Activated gamma-delta T cell treated with anti-CD3 and anti-CD28 coated beads, Interleukin-2, amount 50 U/mL, for 16 hours (primary cell): ENCODE measurements around the gene BPIFB6.
"Not testable (repeated sequence)": the region's sequence is repeated elsewhere in the genome, so short reads cannot be mapped to it uniquely, and the experiment has no call there.

Experiments
- DNase-seq: peaks from one replicate; pipeline ENCODE4 v3.0.0-alpha.2; 2020; ENCODE audit warnings: low read depth

The BPIFB6 gene

DNA sequence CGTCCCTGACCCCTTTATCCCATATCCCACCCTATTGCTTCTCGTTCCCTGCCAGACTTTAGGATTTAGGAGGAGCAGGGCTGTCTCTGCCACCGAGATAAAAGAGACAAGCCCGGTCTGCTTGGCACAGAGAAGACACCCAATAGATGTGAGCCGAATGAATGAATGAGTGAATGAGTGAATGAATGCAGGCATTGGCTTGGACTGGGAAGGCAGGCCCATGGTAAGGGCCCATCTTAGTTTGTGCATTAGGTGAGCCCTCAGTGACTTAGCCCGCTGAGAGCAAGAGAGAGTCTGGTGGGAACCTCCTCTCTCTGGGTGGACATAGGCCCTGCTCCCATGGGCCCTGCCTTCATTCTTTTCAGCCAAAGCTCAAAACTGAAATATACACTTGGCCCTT is 879 bp upstream of the BPIFB6 start:
- no peak for DNase-seq

GRCh38 chr20:33032555-33032954 is 1.1 kb downstream of the BPIFB6 start:
- DNase-seq: no peak

- no peak for DNase-seq
Observed at GRCh38 chr20:33033381-33033780, 1.9 kb downstream of the BPIFB6 start.

GRCh38 chr20:33034115-33034514 is 2.7 kb downstream of the BPIFB6 start:
- DNase-seq: no peak

- DNase-seq: no peak
Observed at GRCh38 chr20:33034901-33035492, 3.5 kb downstream of the BPIFB6 start.

GRCh38 chr20:33037456-33037855 is 6.0 kb downstream of the BPIFB6 start:
- no peak for DNase-seq

GRCh38 chr20:33038243-33038642 is 6.8 kb downstream of the BPIFB6 start:
- no peak for DNase-seq

- DNase-seq: no peak
Observed at GRCh38 chr20:33042430-33042829, 11.0 kb downstream of the BPIFB6 start.

GRCh38 chr20:33042983-33043730 is 11.7 kb downstream of the BPIFB6 start:
- no peak for DNase-seq

- DNase-seq: no peak
Observed at GRCh38 chr20:33043731-33044181, 12.3 kb downstream of the BPIFB6 start.

DNA sequence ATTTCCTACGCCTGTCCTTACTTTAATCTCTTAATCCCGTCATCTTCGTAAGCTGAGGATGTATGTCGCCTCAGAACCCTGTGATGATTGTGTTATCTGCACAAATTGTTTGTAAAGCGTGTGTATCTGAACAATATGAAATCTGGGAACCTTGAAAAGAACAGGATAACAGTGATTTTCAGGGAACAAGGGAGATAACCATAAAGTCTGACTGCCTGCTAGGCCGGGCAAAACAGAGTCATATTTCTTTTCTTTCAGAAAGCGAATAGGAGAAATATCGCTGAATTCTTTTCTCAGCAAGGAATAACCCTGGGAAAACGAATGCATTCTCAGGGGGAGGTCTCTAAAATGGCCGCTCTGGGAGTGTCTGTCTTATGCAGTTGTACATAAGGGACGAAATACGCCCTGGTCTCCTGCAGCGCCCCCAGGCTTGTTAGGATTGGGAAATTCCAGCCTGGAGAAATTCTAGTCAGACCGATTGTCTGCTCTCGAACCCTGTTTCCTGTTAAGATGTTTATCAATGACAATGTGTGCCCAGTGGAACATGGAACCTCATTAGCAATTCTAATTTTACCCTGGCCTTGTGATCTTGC is 13.8 kb downstream of the BPIFB6 start:
- DNase-seq: not testable (repeated sequence)

DNA sequence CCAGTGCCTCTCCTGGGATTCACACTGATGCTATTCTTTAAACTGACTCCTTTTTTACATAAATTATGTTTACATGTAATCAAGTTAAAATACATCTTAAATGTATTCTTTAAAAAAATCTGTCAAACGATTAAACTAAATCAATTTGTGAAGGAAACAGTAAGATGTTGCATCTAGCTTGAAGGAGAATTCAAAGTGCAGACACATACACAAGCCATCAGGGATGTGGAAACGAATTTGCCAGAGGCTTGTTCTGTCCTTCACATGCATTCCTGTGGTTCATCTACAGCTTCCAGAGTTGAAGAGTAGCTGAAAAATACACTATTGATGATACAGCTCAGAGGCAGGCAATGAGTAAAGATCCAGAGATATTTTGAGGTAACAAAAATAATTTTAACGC is 15.0 kb downstream of the BPIFB6 start:
- no peak for DNase-seq

DNA sequence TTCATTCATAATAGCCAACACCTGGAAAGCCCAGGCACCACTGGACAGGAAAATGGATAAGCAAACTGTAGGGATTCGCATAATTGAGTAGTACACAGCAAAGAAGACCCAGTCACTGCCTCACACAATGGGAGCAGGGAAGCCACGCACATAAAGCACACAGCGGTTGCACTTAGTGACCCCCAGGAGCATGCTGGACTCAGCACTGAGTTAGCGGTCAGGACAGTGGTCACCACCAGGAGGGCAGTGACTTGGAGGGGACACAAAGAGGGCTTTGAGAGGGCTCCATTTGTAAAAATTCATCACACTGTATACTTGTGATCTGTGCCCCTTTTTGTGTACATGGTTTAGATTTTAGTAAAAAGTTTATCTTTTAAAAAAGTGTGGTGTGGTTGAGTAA is 19.9 kb downstream of the BPIFB6 start:
- no peak for DNase-seq

GRCh38 chr20:33053291-33054106 is 22.1 kb downstream of the BPIFB6 start, which contains the start of gene BPIFB3:
Gene BPIFB3, plus strand, starts transcription at chr20:33053903. Its CDS starts 1,533 bp downstream, at chr20:33055436.
- no peak for DNase-seq

GRCh38 chr20:33054381-33054780 is 22.9 kb downstream of the BPIFB6 start:
- DNase-seq: no peak

DNA sequence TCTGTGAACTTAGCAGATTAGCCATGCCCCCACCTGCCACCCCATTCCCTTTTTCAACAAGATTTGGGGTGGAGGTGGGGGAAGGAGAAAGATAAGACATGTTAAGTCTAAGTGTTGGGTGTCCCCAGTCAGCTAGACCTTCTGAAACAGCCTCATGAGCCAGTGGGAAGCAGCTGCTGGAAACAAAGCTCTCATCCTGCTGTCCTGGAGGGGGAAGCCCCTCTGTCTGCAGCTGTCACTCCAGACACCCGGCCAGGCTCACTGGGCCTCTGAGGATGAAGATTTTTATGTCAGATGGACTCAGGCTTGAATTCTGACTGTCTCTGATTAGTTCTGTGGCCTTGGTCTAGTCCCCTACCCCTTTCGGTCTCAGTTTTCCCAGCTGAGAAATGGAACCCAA is 23.3 kb downstream of the BPIFB6 start:
- no peak for DNase-seq

GRCh38 chr20:33059136-33059535 is 27.7 kb downstream of the BPIFB6 start:
- no peak for DNase-seq

- no peak for DNase-seq
Observed at GRCh38 chr20:33059741-33060390, 28.4 kb downstream of the BPIFB6 start.

GRCh38 chr20:33061658-33062028 is 30.2 kb downstream of the BPIFB6 start:
- DNase-seq: no peak

- DNase-seq: no peak
Observed at GRCh38 chr20:33062105-33062824, 30.8 kb downstream of the BPIFB6 start.

DNA sequence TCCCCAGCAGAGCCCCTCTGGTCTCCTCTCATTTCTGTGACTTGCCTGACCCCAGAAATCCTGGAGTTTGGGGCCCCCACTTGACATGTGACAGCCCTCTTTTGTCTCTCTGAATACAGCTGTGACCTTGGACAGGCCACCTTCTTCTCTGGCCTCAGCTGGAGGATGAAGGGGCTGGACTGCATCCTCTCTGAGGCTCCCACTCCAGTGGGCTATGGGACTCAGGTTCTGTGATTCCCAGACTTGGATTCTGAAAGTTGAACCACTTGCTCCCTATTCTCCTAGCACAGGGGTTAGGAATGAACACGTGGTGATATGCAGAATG is 31.3 kb downstream of the BPIFB6 start:
- no peak for DNase-seq
